Fibroblast of villous mesenchyme (primary cell): ENCODE data around the gene USP20. TPM values are rescaled to one million over a fixed set of nuclear protein-coding genes. Genes with fewer than 3 reads are reported as not detected.

ENCODE experiments used
- DNase-seq: peaks from one replicate; pipeline ENCODE4 v3.0.0-alpha.2; 2010; ENCODE audit warnings: low read depth
- H3K4me3 ChIP-seq: 2 replicates; pipeline ENCODE4 v1.5.1; 2011; ENCODE audit warnings: low read depth, mild to moderate bottlenecking, low read length
- CTCF ChIP-seq: IDR thresholded peaks from 2 replicates; pipeline ENCODE4 v1.5.1; 2012; ENCODE audit warnings: low read depth, mild to moderate bottlenecking, low read length; ENCODE audit not compliant: insufficient read depth
- total RNA-seq: library from RNA; depleted of rRNA; stranded (reverse); fragments of >200 nt; gene quantifications from 2 replicates; pipeline ENCODE4 v1.2.3, GENCODE V29; 2012

Gene USP20
- total RNA-seq, 1 donor: 10.4 TPM

GRCh38 chr9:129834489-129835127 is 650 bp upstream of the USP20 start:
- H3K4me3 ChIP-seq: peak overlapping the region; percentile 94
- TF ChIP-seq CTCF: no peak
- no peak for DNase-seq

- peak overlapping the region; percentile 94 for H3K4me3 ChIP-seq
- peak; percentile 53 for DNase-seq
- no peak for TF ChIP-seq CTCF
These were observed 584 bp downstream of the USP20 start for GRCh38 chr9:129835860-129836223.

GRCh38 chr9:129836311-129837007 is 1.2 kb downstream of the USP20 start:
- DNase-seq: no peak
- peak overlapping the region; percentile 94 for H3K4me3 ChIP-seq
- no peak for TF ChIP-seq CTCF

- peak; percentile 80 for DNase-seq
- no peak for TF ChIP-seq CTCF
- no peak overlapping the region for H3K4me3 ChIP-seq
These were observed 3.5 kb downstream of the USP20 start for GRCh38 chr9:129838707-129839259.

GRCh38 chr9:129839324-129840023 is 4.2 kb downstream of the USP20 start:
- H3K4me3 ChIP-seq: no peak overlapping the region

GRCh38 chr9:129840034-129840433 is 4.8 kb downstream of the USP20 start:
- DNase-seq: no peak
- H3K4me3 ChIP-seq: no peak overlapping the region
- no peak for TF ChIP-seq CTCF

More at GRCh38 chr9:129839324-129840023, 4.2 kb downstream of the USP20 start:
- DNase-seq: no peak
- no peak for TF ChIP-seq CTCF
